HEK293T (cell line): ENCODE results near the gene NOXA1.
"Not testable (repeated sequence)": the region's sequence is repeated elsewhere in the genome, so short reads cannot be mapped to it uniquely, and the experiment has no call there.

Experiments
- CTCF ChIA-PET: fragments of 350-600 bp; formaldehyde crosslinking; extraction: SDS; loops from one replicate; lab custom pipeline; 2021; ENCODE audit warnings: antibody characterized with exemption, inconsistent platforms; lab: Yijun Ruan, JAX
- POLR2A ChIA-PET: fragments of 350-600 bp; formaldehyde crosslinking; extraction: SDS; loops from one replicate; lab custom pipeline; 2020; ENCODE audit warnings: antibody characterized with exemption, inconsistent platforms; lab: Yijun Ruan, JAX
- DNase-seq: peaks from one replicate; pipeline ENCODE4 v3.0.0; 2012; ENCODE audit warnings: mixed read lengths; ENCODE audit errors: extremely low spot score
- ARNT ChIP-seq: fragments of 450-650 bp; IDR thresholded peaks from 2 replicates; pipeline ENCODE4 v1.6.1; 2017; ENCODE audit warnings: mild to moderate bottlenecking
- BHLHE40 ChIP-seq: fragments of 450-650 bp; IDR thresholded peaks from 2 replicates; pipeline ENCODE4 v1.6.1; 2016; ENCODE audit warnings: mild to moderate bottlenecking, moderate library complexity, borderline replicate concordance
- CTBP1 ChIP-seq: fragments of 450-650 bp; IDR thresholded peaks from 2 replicates; pipeline ENCODE4 v1.6.1; 2016; ENCODE audit warnings: borderline replicate concordance
- ELF4 ChIP-seq: fragments of 450-650 bp; IDR thresholded peaks from 2 replicates; pipeline ENCODE4 v1.6.1; 2017; ENCODE audit warnings: antibody characterized with exemption
- FOXA1 ChIP-seq: fragments of 450-650 bp; IDR thresholded peaks from 2 replicates; pipeline ENCODE4 v1.6.1; 2016; ENCODE audit warnings: mild to moderate bottlenecking
- FOXK2 ChIP-seq: fragments of 450-650 bp; IDR thresholded peaks from 2 replicates; pipeline ENCODE4 v1.6.1; 2016; ENCODE audit warnings: mild to moderate bottlenecking
- FOXM1 ChIP-seq: fragments of 450-650 bp; IDR thresholded peaks from 2 replicates; pipeline ENCODE4 v1.6.1; 2017; ENCODE audit warnings: mild to moderate bottlenecking, borderline replicate concordance
- HDGF ChIP-seq: fragments of 450-650 bp; IDR thresholded peaks from 2 replicates; pipeline ENCODE4 v1.6.1; 2017; ENCODE audit warnings: antibody characterized with exemption, borderline replicate concordance
- L3MBTL2 ChIP-seq: fragments of 450-650 bp; conservative IDR thresholded peaks from 2 replicates; pipeline ENCODE4 v1.6.1; 2016; ENCODE audit warnings: mild to moderate bottlenecking
- LEF1 ChIP-seq: fragments of 450-650 bp; IDR thresholded peaks from 2 replicates; pipeline ENCODE4 v1.6.1; 2017; ENCODE audit warnings: mild to moderate bottlenecking, borderline replicate concordance
- NFRKB ChIP-seq: fragments of 450-650 bp; IDR thresholded peaks from 2 replicates; pipeline ENCODE4 v1.6.1; 2016; ENCODE audit warnings: mild to moderate bottlenecking, moderate library complexity
- SP1 ChIP-seq: fragments of 450-650 bp; IDR thresholded peaks from 2 replicates; pipeline ENCODE4 v1.6.1; 2017
- SUZ12 ChIP-seq: fragments of 450-650 bp; IDR thresholded peaks from 2 replicates; pipeline ENCODE4 v1.6.1; 2016; ENCODE audit warnings: mild to moderate bottlenecking
- TARDBP ChIP-seq: fragments of 450-650 bp; IDR thresholded peaks from 2 replicates; pipeline ENCODE4 v1.6.1; 2016
- ZNF384 ChIP-seq: fragments of 450-650 bp; IDR thresholded peaks from 2 replicates; pipeline ENCODE4 v1.6.1; 2016
- TF ChIP-seq, protein P1 (sequence below): fragments of 450-650 bp; IDR thresholded peaks from 2 replicates; pipeline ENCODE4 v1.6.1; 2016

The NOXA1 gene

DNA sequence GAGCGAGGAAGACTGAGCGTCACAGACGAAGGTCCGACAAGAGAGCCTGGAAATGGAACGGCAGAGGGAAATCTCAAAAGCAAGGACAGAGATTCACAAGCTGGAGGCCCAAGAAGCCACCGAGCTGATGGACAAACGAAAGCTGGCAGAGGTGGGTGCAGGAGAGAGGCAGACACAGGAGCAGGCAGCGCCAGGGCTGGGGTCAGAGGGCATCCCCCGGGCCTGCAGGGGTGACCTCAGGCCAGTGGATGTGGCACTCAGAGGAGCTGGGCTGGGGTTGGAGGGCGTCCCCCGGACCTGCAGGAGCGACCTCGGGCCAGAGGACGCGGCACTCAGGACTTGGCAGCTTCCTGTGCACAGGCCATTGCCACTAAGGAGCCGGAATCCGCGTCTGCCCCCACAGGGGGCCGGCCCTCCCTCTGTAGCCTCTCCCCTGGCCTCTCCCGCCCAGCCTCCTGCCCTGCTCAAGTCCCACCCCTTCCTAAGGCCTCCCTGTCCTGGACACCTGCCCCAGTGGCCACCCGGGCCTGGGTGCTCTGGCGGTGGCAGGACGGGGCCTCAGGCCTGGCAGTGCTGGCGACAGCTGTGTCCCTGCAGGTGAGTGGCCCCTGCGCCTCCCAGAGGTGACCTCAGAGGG is 40.6 kb upstream of the NOXA1 start:
- no peak for TF ChIP-seq ELF4
- no peak for TF ChIP-seq ZNF384
- TF ChIP-seq LEF1, result no peak
- no peak for TF ChIP-seq FOXA1
- TF ChIP-seq HDGF, result no peak
- ChIA-PET CTCF (interaction anchor here (0.7 kb wide), 1 partner anchor 205 kb away, joined by 3 read pairs; no protein-coding TSS in a partner anchor), POLR2A (no interaction called here)
- DNase-seq, result no peak

DNA sequence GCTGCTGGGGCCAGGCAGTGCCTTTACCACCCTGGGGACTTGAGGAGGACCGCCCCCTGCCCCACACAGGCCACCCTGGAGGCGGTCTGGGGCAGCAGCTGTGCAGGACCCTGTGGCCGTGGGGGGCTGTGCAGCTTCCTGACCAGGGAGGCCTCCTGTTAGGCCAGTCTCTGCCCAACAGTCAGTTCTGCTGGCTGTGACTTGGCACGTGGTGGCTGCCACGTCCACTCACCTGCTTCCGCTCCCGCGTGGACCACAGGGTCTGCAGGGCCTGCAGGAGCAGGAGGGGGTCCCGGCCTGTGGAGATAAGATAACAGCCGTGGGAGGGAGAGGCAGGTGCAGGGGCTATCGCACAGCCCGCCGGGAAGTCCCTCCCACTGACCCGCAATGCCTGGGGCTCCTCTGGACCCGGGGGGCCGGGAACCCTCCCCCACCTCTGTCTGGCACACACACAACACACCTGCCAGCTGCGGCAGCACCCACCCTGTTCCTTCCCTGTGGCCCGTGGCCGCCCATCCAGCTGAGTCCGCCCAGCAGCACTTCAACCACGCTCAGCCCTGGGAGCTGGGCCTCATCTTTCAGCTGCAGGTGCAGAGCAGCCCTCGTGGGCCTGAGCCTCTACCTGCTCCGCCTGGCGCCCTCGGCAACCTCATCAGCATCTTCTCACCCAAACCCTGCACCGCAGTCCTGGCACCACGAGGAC is 40.0 kb upstream of the NOXA1 start:
- ChIA-PET CTCF (interaction anchor here (0.7 kb wide), 1 partner anchor 206 kb away, joined by 3 read pairs; no protein-coding TSS in a partner anchor), POLR2A (no interaction called here)
- TF ChIP-seq ELF4 (no peak), FOXM1 (no peak), BHLHE40 (no peak), FOXA1 (no peak)
- DNase-seq, result no peak

DNA sequence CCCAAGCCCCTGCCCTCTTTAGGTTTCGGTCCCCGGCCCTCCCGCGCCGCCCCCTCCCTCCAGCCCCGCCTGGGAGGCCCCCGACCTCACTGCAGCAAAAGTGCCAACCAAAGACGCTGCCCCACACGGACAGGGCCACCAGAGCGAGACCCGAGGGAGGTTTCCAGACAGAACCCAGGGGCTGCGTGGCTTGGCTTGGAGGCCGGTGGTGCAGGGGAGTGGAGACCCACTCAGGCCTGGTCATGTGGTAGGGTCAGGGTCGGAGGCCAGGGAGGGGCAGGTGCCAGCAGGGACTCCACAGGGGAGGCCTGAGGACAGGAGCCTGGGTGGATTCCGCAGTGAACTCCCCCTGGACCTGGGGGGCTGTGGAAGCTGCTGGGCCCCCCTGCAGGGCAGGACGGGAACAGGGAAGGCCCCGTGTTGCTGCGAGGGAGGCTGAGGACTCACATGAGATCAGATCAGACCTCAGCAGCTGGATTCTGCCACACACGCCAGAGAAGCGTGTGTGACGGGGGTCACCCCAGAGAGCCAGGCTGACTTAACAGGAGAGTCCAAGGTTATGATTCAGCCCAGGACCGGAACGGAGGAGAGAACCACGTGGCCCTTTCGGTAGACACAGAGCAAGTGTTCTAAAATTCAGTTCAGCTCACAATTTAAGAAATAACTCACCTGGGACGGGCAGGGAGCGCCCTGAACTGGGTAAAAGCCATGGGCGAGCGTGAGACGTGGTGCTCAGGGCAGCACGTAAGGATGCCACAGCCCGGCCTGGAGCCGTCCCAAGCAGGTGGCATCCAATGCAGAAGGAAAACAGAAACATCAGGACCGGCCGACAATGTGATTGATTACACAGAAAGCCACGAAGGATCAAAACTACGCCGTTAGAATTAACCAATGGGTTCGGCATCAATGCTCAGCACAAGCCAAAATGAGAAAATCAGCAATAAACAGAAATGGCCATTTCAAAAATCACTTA is 39.1 kb upstream of the NOXA1 start:
- no peak for DNase-seq
- ChIA-PET POLR2A (no interaction called here), CTCF (no interaction called here)
- TF ChIP-seq ARNT (no peak), FOXM1 (no peak), TARDBP (no peak), FOXK2 (no peak), ZNF384 (no peak), NFRKB (no peak)

DNA sequence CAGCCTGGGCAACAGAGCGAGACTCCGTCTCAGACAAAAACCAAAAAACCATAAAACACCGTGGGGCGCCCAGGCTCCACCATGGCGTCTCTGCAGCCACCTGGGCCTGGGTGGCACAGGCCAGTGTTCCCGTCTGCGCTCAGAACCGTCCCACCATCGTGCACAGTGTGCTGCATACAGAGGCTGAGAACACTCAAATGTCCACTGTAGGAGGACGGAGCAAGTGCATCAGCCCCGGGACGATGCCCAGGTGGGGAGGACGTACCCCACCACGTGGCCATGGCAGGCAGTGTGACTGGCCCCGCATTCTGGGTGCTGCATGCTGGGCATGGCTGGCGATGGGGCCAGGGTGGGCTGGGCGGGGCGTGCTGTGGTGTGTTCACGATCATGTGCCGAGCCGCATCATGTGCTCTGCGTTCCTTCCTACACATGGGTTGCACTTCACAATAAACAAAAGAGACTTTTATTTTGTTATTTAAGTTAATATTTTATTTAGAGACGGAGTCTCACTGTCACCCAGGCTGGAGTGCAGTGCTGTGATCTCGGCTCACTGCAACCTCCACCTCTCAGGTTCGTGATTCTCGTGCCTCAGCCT is 38.0 kb upstream of the NOXA1 start:
- DNase-seq, result no peak
- TF ChIP-seq FOXA1 (no peak), FOXM1 (no peak)
- TF ChIP-seq, protein P1, sequence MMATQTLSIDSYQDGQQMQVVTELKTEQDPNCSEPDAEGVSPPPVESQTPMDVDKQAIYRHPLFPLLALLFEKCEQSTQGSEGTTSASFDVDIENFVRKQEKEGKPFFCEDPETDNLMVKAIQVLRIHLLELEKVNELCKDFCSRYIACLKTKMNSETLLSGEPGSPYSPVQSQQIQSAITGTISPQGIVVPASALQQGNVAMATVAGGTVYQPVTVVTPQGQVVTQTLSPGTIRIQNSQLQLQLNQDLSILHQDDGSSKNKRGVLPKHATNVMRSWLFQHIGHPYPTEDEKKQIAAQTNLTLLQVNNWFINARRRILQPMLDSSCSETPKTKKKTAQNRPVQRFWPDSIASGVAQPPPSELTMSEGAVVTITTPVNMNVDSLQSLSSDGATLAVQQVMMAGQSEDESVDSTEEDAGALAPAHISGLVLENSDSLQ, result no peak
- ChIA-PET POLR2A (no interaction called here), CTCF (no interaction called here)

DNA sequence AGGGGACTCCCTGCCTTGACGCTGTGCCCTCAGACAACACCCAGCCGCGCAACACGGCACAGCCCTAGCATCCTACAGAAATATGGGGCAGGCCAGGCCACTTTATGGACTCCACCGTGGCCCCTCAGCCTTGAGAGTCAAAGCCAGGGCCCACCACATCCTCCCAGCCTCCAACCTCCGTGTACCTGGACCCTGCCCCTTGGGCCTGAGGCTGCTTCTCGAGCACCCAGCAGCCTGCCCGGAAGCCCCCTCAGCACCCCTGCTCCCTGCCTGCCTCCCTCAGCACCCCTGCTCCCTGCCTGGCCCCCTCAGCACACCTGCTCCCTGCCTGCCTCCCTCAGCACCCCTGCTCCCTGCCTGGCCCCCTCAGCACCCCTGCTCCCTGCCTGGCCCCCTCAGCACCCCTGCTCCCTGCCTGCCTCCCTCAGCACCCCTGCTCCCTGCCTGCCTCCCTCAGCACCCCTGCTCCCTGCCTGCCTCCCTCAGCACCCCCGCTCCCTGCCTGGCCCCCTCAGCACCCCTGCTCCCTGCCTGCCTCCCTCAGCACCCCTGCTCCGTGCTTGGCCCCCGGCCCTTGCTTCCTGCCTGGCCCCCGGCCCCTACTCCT is 36.6 kb upstream of the NOXA1 start:
- CTCF ChIA-PET, DNase-seq, POLR2A ChIA-PET: not testable (repeated sequence)

DNA sequence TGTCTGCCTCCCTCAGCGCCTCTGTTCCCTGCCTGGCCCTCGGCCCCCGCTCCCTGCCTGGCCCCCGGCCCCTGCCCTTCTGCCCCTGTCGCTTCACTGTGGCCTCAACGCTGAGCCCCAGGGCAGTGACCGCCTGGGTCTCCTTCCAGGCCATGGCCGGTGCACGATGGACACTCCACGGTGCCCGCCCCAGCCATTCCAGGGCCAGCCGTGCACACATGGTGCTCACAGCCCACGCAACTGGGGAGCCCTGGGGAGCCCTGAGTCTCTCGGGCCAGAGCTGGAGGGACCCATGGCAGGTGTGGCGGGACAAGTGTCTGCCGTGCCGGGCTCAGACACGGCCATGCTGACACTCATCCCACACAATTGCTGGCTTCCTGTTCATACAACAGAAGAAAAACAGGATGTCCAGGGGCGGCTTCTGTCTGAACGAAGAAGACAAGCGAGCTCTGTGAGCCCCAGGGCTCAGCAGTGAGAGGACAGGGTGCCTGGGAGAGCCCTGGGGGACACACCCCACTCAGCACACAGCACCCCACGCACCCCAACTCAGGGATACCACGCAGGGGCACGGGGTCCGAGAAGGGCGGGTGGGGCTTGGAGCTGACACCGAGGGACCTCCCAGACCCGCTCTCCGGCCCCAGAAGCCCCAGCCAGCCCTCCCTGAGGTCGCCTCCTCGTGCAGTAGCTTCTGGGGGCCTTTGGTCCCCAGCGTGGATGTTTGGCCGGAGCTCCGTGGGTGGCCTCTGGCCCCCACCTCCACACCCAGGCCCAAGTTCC is 35.9 kb upstream of the NOXA1 start:
- DNase-seq, result no peak
- ChIA-PET POLR2A (no interaction called here), CTCF (no interaction called here)
- TF ChIP-seq BHLHE40 (no peak), CTBP1 (no peak), SUZ12 (no peak), L3MBTL2 (no peak), FOXK2 (no peak), LEF1 (no peak), SP1 (no peak), ZNF384 (no peak), FOXA1 (no peak), FOXM1 (no peak), TARDBP (no peak), ELF4 (no peak), HDGF (no peak), ARNT (no peak), NFRKB (no peak)
- TF ChIP-seq, protein P1, result no peak
